Naive thymus-derived CD4-positive, alpha-beta T cell (primary cell): ENCODE data around the gene RND2. TPM values are rescaled to one million over a fixed set of nuclear protein-coding genes. Genes with fewer than 3 reads are reported as not detected.

Experiments used
- ATAC-seq: fragments of 150-1000 bp; cut with Tn5 transposase; 2 replicates; pipeline ENCODE4 v1.10.0; 2021; ENCODE audit warnings: mild to moderate bottlenecking, moderate library complexity
- CTCF ChIA-PET: fragments of 350-600 bp; sonication (Branson Sonifier 250); formaldehyde crosslinking; loops from one replicate; lab custom pipeline; 2021; ENCODE audit warnings: antibody characterized with exemption; lab: Charles Lee
- POLR2A ChIA-PET: fragments of 350-600 bp; sonication (Branson Sonifier 250); formaldehyde crosslinking; loops from one replicate; lab custom pipeline; 2021; ENCODE audit warnings: antibody characterized with exemption, inconsistent platforms; lab: Charles Lee
- DNase-seq, 9 donors: peaks; one replicate each; pipeline versions ENCODE4 v3.0.0 to v3.0.0-alpha.2; 2020 to 2022; ENCODE audit warnings: mixed read lengths in 1 of 9
- H3K27ac ChIP-seq: one replicate; pipeline ENCODE4 v1.7.0; 2013; ENCODE audit warnings: mild to moderate bottlenecking, low read depth, low read length, moderate library complexity
- H3K27me3 ChIP-seq, 2 donors: one replicate each; pipeline ENCODE4 v1.7.0; 2013; ENCODE audit warnings: low read length in 2 of 2, mild to moderate bottlenecking in 2 of 2, moderate library complexity in 2 of 2; ENCODE audit not compliant: control insufficient read depth in 2 of 2, insufficient read depth in 2 of 2
- H3K36me3 ChIP-seq, 3 experiments: 1 replicate in 2 of 3; 2 replicates in 1 of 3; pipeline ENCODE4 v1.7.0; 2013; ENCODE audit warnings: low read length in 3 of 3, mild to moderate bottlenecking in 3 of 3, moderate library complexity in 1 of 3; ENCODE audit not compliant: insufficient read depth in 3 of 3, control insufficient read depth in 2 of 3
- H3K4me1 ChIP-seq, 2 donors: one replicate each; pipeline ENCODE4 v1.7.0; 2013; ENCODE audit warnings: low read length in 2 of 2, mild to moderate bottlenecking in 2 of 2, moderate library complexity in 1 of 2; ENCODE audit not compliant: control insufficient read depth in 2 of 2, insufficient read depth in 2 of 2
- H3K4me3 ChIP-seq: 2 replicates; pipeline ENCODE4 v1.7.0; 2013; ENCODE audit warnings: mild to moderate bottlenecking, low read length
- H3K9me3 ChIP-seq, 3 experiments: 1 replicate in 2 of 3; 2 replicates in 1 of 3; pipeline ENCODE4 v1.7.0; 2013; ENCODE audit warnings: low read length in 3 of 3; ENCODE audit not compliant: control insufficient read depth in 2 of 3
- H3K27ac Mint-ChIP-seq, 9 donors: one replicate each; pipeline ENCODE4 v1.8.0; 2020 to 2022; ENCODE audit warnings: mixed read lengths in 9 of 9, mild to moderate bottlenecking in 8 of 9, moderate library complexity in 5 of 9, inconsistent platforms in 2 of 9
- H3K27me3 Mint-ChIP-seq, 5 donors: one replicate each; pipeline ENCODE4 v1.8.0; 2021 to 2022; ENCODE audit warnings: mixed read lengths in 5 of 5, mild to moderate bottlenecking in 1 of 5
- H3K36me3 Mint-ChIP-seq, 5 donors: one replicate each; pipeline ENCODE4 v1.8.0; 2020 to 2022; ENCODE audit warnings: mixed read lengths in 5 of 5, mild to moderate bottlenecking in 3 of 5, inconsistent platforms in 1 of 5
- H3K4me1 Mint-ChIP-seq, 7 donors: one replicate each; pipeline ENCODE4 v1.8.0; 2020 to 2022; ENCODE audit warnings: mixed read lengths in 7 of 7, mild to moderate bottlenecking in 3 of 7, inconsistent platforms in 1 of 7
- H3K4me3 Mint-ChIP-seq, 10 donors: one replicate each; pipeline ENCODE4 v1.8.0; 2020 to 2022; ENCODE audit warnings: mild to moderate bottlenecking in 10 of 10, mixed read lengths in 10 of 10, moderate library complexity in 6 of 10, inconsistent platforms in 2 of 10
- H3K9me3 Mint-ChIP-seq, 11 donors: one replicate each; pipeline ENCODE4 v1.8.0; 2020 to 2022; ENCODE audit warnings: mixed read lengths in 11 of 11, mild to moderate bottlenecking in 4 of 11, inconsistent platforms in 1 of 11, moderate library complexity in 1 of 11
- intact Hi-C, 2 donors: fragments of 100-400 bp; cut with micrococcal nuclease; formaldehyde crosslinking; loops; one replicate each; pipeline ENCODE4 v1.15.1; 2023
- polyA plus RNA-seq, 2 donors: library from polyadenylated mRNA; unstranded; fragments of 300-500 nt; fragmentation: Illumina TruSeq; gene quantifications; one replicate each; pipeline ENCODE4 v1.2.3, GENCODE V29; 2021
- total RNA-seq, 6 experiments: library from RNA in 5 of 6; stranded (reverse) in 5 of 6; gene quantifications; 1 replicate in 5 of 6; 2 replicates in 1 of 6; pipeline ENCODE4 v1.2.3 and lab custom pipeline; 2021 to 2026

The RND2 gene
- total and polyA plus RNA-seq, 7 experiments from 2014 or later = 0.08 to 0.74 (median 0.33) TPM; not detected in 1

DNA sequence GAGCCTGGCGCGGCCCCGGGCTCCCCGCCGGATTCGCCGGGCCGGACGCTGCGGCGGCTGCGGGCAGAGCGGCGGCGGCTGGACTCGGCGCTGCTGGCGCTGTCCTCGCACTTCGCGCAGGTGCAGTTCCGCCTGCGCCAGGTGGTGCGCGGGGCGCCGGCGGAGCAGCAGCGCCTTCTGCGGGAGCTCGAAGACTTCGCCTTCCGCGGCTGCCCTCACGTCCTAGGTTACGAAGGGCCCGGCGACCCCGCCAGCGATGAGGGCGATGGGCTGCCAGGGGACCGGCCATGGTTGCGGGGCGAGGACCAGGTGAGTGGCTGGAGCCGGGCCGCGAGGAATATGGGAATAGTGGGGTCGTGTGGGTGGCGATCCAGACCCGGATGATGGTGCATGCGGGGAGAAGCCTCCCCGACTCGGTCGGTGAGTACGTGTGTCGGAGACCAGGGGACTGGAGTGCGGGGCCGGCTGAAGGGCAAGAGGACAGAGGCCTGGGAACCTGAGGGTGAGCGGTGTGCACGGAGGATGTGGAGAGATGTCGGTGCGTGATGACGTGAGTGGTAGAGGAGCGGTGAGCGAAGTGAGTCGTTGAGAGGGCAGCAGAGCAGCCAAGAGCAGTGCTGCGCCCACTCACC lies 44.1 kb upstream of the RND2 start:
- DNase-seq (peak; percentile 33 to 67 (median 55)), ATAC-seq (peak; percentile 82)
- H3K4me3 ChIP-seq = peak overlapping the region; percentile 81
- H3K9me3 ChIP-seq = no peaks in the 10 kb centered on the region
- H3K27me3 ChIP-seq = no peaks in the 10 kb centered on the region
- ChIA-PET CTCF (no interaction called here), POLR2A (interaction anchor here (0.9 to 2.1 kb wide), 3 partner anchors 17 to 380 kb away, joined by 3 to 9 read pairs (median 3); partner anchors contain the start of gene RPL27)
- Mint-ChIP-seq H3K4me1 (peaks cover 25 to 43% (median 40%) of the 10 kb centered on the region in 7 donors), H3K27ac (peak overlapping the region; percentile 83 to 96 (median 93)), H3K4me3 (peak overlapping the region; percentile 95 to 99 (median 98)), H3K27me3 (no peaks in the 10 kb centered on the region), H3K36me3 (peaks cover 0 to 11% (median 6%) of the 10 kb centered on the region in 5 donors), H3K9me3 (no peaks in the 10 kb centered on the region)
- H3K36me3 ChIP-seq = peaks cover 0 to 6% (median 0%) of the 10 kb centered on the region in 3 experiments
- intact Hi-C loops = loop anchor here (1.0 to 2.0 kb wide), 8 partner anchors 16 to 502 kb away; partner anchors contain the start of genes AARSD1 (in 2 of the 2), RPL27 (in 2 of the 2), BECN1 (in 1 of the 2) and DHX8 (in 1 of the 2)
- H3K27ac ChIP-seq = peak overlapping the region; percentile 84
- H3K4me1 ChIP-seq = peaks cover 4 to 16% of the 10 kb centered on the region in 2 donors

DNA sequence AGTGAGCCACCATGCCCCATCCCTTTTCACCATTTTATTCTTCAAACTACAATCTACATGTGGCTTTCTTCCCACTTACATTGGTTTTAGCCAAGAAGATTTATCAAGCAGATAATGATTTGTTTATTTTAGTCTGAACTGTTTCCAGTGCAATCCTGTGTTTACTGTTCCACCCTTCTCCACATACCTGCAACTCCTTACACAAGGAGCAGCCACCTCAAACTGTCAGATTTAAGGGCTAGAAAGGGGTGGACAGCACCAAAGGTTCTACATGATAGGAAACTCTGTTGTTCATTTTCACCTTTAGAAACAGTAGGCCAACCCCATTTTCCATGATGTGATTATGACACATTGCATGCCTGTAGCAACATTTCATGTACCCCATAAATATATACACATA lies 42.8 kb upstream of the RND2 start:
- Mint-ChIP-seq H3K4me1 (peaks cover 25 to 43% (median 40%) of the 10 kb centered on the region in 7 donors), H3K4me3 (peak overlapping the region; percentile 58 to 99 (median 98)), H3K36me3 (peaks cover 0 to 12% (median 10%) of the 10 kb centered on the region in 5 donors), H3K9me3 (no peaks in the 10 kb centered on the region), H3K27ac (peak overlapping the region in 3 of 9 donors; percentile 16 to 62 (median 53)), H3K27me3 (no peaks in the 10 kb centered on the region)
- intact Hi-C loops = no loop called here
- peak overlapping the region; percentile 84 for H3K27ac ChIP-seq
- DNase-seq = no peak
- CTCF ChIA-PET = no interaction called here
- H3K9me3 ChIP-seq = no peaks in the 10 kb centered on the region
- no peak overlapping the region for H3K4me3 ChIP-seq
- POLR2A ChIA-PET = interaction anchor here (2.1 kb wide), 1 partner anchor 16 kb away, joined by 9 read pairs; the partner anchor contains the start of gene RPL27
- peaks cover 4 to 16% of the 10 kb centered on the region in 2 donors for H3K4me1 ChIP-seq
- no peaks in the 10 kb centered on the region for H3K27me3 ChIP-seq
- no peak for ATAC-seq
- H3K36me3 ChIP-seq = peaks cover 0 to 13% (median 0%) of the 10 kb centered on the region in 3 experiments

DNA sequence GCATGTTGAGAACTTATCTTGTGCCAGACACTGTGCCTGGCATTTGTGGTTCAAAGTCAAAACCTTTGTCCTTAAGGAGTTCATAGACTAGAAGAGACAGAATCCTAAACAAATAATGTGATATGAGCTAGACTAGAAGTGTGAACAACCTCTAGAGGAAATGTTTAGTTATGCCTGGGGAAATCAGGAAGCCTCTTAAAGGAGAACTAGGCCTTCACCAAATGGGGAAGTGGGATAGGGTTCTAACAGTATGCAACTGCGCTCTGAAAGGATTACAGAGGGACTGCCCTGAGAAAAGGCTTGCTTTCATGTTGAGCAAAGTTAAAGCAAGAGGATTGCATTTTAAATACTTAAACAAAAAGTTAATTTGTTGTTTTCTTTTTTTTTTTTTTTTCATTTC lies 39.8 kb upstream of the RND2 start:
- Histone ChIP-seq H3K36me3 (peaks cover 12 to 42% (median 14%) of the 10 kb centered on the region in 3 experiments), H3K4me1 (peaks cover 4 to 12% of the 10 kb centered on the region in 2 donors), H3K4me3 (no peak overlapping the region), H3K27ac (no peak overlapping the region), H3K27me3 (no peaks in the 10 kb centered on the region), H3K9me3 (no peaks in the 10 kb centered on the region)
- DNase-seq (no peak), ATAC-seq (peak; percentile 44)
- H3K27me3 Mint-ChIP-seq = no peaks in the 10 kb centered on the region
- POLR2A ChIA-PET = no interaction called here
- H3K9me3 Mint-ChIP-seq = no peaks in the 10 kb centered on the region
- intact Hi-C loops = no loop called here
- H3K36me3 Mint-ChIP-seq = peaks cover 4 to 33% (median 21%) of the 10 kb centered on the region in 5 donors
- H3K4me1 Mint-ChIP-seq = peaks cover 16 to 33% (median 30%) of the 10 kb centered on the region in 7 donors
- H3K4me3 Mint-ChIP-seq = no peak overlapping the region
- CTCF ChIA-PET = interaction anchor here (1.2 kb wide), 1 partner anchor 12 kb away, joined by 3 read pairs; no protein-coding TSS in a partner anchor
- H3K27ac Mint-ChIP-seq = no peak overlapping the region

DNA sequence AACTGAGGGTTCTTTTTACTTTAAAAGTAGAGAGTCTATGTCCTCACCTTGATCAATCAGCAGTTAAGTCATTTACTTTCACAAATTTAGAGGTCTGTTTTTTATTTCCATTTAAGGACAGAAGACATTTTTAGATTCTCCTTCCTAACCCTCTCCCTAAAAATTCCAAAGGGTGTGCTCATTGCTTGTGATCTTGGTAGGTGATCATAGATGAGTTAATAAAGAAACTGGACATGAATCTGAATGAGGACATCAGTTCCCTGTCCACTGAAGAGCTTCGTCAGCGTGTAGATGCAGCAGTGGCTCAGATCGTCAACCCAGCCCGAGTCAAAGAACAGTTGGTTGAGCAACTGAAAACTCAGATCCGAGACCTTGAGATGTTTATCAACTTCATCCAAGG lies 35.9 kb upstream of the RND2 start:
- no peaks in the 10 kb centered on the region for H3K27me3 Mint-ChIP-seq
- Histone ChIP-seq H3K36me3 (peaks cover 19 to 73% (median 27%) of the 10 kb centered on the region in 3 experiments), H3K4me3 (no peak overlapping the region), H3K27ac (no peak overlapping the region), H3K9me3 (no peaks in the 10 kb centered on the region), H3K4me1 (no peaks in the 10 kb centered on the region), H3K27me3 (no peaks in the 10 kb centered on the region)
- H3K4me1 Mint-ChIP-seq = peaks cover 0 to 13% (median 10%) of the 10 kb centered on the region in 7 donors
- H3K27ac Mint-ChIP-seq = peak overlapping the region in 1 of 9 donors; percentile 10
- intact Hi-C loops = no loop called here
- H3K9me3 Mint-ChIP-seq = no peaks in the 10 kb centered on the region
- H3K36me3 Mint-ChIP-seq = peaks cover 11 to 50% (median 27%) of the 10 kb centered on the region in 5 donors
- ATAC-seq (no peak), DNase-seq (no peak)
- no peak overlapping the region for H3K4me3 Mint-ChIP-seq
- CTCF ChIA-PET = no interaction called here
- POLR2A ChIA-PET = no interaction called here

DNA sequence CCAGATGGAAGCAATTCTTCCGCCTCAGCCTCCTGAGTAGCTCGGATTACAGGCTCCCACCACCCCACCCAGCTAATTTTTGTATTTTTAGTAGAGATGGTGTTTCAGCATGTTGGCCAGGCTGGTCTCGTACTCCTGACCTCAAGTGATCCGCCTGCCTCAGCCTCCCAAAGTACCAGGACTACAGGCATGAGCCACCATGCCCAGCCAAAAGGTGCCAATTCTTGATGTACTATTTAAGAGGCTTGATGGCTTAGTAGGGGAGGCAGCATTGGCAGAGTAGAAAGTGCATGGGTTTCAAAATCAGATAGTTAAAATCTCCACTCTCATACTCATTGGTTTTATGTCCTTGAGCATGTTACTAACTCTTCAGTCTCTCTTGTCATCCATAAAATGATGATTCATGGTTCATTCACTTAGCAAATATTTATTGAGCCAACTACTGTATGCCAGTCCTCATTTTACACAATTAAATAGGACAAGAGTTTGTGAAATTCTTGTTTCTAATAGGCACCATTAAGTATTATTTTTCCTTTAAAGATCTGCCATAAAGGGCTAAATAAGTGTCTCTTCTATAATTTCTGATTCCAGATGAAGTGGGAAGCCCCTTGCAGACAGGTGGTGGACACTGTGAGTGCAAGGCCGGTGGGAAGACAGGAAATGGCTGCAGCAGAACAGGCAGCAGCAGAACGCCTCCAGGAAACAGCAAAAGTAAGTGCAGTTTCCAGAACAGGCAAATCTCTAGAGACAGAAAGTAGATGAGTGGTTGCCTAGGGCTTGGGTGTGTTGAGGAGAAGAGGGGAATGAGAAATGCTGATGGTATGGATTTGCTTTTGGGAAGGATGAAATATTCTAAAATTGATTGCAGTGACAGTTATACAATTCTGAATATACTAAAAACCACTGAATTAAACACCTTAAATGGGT lies 35.0 kb upstream of the RND2 start:
- DNase-seq = no peak
- intact Hi-C loops = no loop called here
- Mint-ChIP-seq H3K9me3 (no peaks in the 10 kb centered on the region), H3K27me3 (no peaks in the 10 kb centered on the region), H3K4me3 (no peak overlapping the region), H3K27ac (peak overlapping the region in 4 of 9 donors; percentile 23 to 67 (median 30)), H3K36me3 (peaks cover 11 to 49% (median 27%) of the 10 kb centered on the region in 5 donors), H3K4me1 (peaks cover 0 to 9% (median 6%) of the 10 kb centered on the region in 7 donors)
- Histone ChIP-seq H3K9me3 (no peaks in the 10 kb centered on the region), H3K4me3 (no peak overlapping the region), H3K27me3 (no peaks in the 10 kb centered on the region), H3K4me1 (no peaks in the 10 kb centered on the region), H3K27ac (no peak overlapping the region), H3K36me3 (peaks cover 19 to 70% (median 27%) of the 10 kb centered on the region in 3 experiments)
- ChIA-PET POLR2A (no interaction called here), CTCF (no interaction called here)
- no peak for ATAC-seq

DNA sequence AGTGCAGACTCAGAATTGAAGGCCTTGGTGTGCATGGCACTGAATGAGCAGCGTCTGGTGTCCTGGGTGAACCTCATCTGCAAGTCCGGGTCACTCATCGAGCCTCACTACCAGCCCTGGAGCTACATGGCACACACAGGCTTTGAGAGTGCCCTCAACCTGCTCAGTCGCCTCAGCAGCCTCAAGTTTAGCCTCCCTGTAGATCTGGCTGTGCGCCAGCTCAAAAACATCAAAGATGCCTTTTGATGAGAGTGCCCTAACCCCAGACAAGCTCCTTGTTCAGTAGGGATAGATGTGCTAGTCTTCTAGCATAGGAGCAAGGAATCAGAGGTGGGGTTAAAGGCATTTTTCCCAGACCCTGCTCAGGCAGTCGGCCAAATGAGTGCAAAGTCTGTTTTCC lies 33.6 kb upstream of the RND2 start:
- POLR2A ChIA-PET = no interaction called here
- Mint-ChIP-seq H3K27me3 (no peaks in the 10 kb centered on the region), H3K9me3 (no peaks in the 10 kb centered on the region), H3K36me3 (peaks cover 11 to 38% (median 20%) of the 10 kb centered on the region in 5 donors), H3K4me3 (no peak overlapping the region), H3K27ac (no peak overlapping the region), H3K4me1 (peaks cover 0 to 3% (median 0%) of the 10 kb centered on the region in 7 donors)
- H3K9me3 ChIP-seq = no peaks in the 10 kb centered on the region
- H3K27me3 ChIP-seq = no peaks in the 10 kb centered on the region
- H3K4me3 ChIP-seq = no peak overlapping the region
- no peak overlapping the region for H3K27ac ChIP-seq
- CTCF ChIA-PET = no interaction called here
- H3K4me1 ChIP-seq = no peaks in the 10 kb centered on the region
- peaks cover 19 to 67% (median 27%) of the 10 kb centered on the region in 3 experiments for H3K36me3 ChIP-seq
- DNase-seq (no peak), ATAC-seq (no peak)
- intact Hi-C loops = no loop called here
